GM19035 (cell line): ENCODE measurements around the gene TLX2.
"Not testable (repeated sequence)": the region's sequence is repeated elsewhere in the genome, so short reads cannot be mapped to it uniquely, and the experiment has no call there.

Experiments
- ATAC-seq: cut with Tn5 transposase; IDR thresholded peaks from one replicate; pipeline ENCODE4 v1.9.1; 2021; ENCODE audit not compliant: unreplicated experiment

TLX2 gene

GRCh38 chr2:74553892-74554819 lies 39.9 kb downstream of the TLX2 start, which contains the start of the genes DOK1 and LOXL3:
TSS of gene DOK1 (plus strand) at chr2:74554720. CDS start at chr2:74554755, 35 bp downstream.
TSS of gene LOXL3 (minus strand) at chr2:74553942. CDS start at chr2:74552634, 1,308 bp downstream.
- ATAC-seq, result peak; percentile 60

- ATAC-seq, result peak; percentile 63
Measured at GRCh38 chr2:74554820-74555531, 40.7 kb downstream of the TLX2 start.

- no peak for ATAC-seq
Measured at GRCh38 chr2:74555610-74556103, 41.4 kb downstream of the TLX2 start.

- no peak for ATAC-seq
Measured at GRCh38 chr2:74556159-74556558, 41.9 kb downstream of the TLX2 start.

- no peak for ATAC-seq
Measured at GRCh38 chr2:74556831-74557370, 42.7 kb downstream of the TLX2 start.

GRCh38 chr2:74558284-74559230 lies 44.3 kb downstream of the TLX2 start:
- no peak for ATAC-seq

- ATAC-seq, result no peak
Measured at GRCh38 chr2:74559912-74560311, 45.7 kb downstream of the TLX2 start.

GRCh38 chr2:74560591-74560990 lies 46.3 kb downstream of the TLX2 start:
- ATAC-seq, result no peak

GRCh38 chr2:74561022-74561421 lies 46.8 kb downstream of the TLX2 start:
- not testable (repeated sequence) for ATAC-seq

- no peak for ATAC-seq
Measured at GRCh38 chr2:74562126-74562775, 48.0 kb downstream of the TLX2 start.

GRCh38 chr2:74564222-74564621 lies 50.0 kb downstream of the TLX2 start:
- no peak for ATAC-seq

GRCh38 chr2:74566076-74566753 lies 52.0 kb downstream of the TLX2 start:
- ATAC-seq, result no peak

GRCh38 chr2:74566754-74567085 lies 52.5 kb downstream of the TLX2 start:
- ATAC-seq, result no peak
